ENCODE measurements around the gene CYTH4.

DNA sequence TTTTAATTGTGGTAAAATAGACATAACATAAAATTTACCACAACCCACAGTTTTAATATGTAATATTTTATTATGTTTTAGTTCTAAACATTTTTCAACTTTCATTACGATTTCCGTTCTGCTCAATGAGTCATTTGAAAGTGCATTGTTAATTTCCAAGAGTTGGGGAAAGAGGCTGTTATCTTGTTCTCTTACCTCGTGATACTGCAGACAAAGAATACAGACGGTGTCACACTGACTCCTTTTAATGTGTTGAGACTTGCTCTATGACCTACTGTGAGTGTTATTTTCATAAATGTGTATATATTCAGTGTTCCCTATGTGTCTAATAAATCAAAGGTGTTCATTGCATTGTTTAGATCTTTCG is 27.5 kb upstream of the CYTH4 start:
- no peak for TF ChIP-seq ZNF274 (IDR thresholded peaks at IDR 0.05; ENCODE audit: low read depth, low read length)
- TF ChIP-seq SUZ12 (IDR thresholded peaks at IDR 0.05; ENCODE audit: extremely low read depth, insufficient read depth, insufficient read length), result no peak
